Sigmoid colon (tissue), 4 donors: ENCODE results near the gene GEMIN4.

Experiments used
- EP300 ChIP-seq, 4 donors: sonication (generic); formaldehyde crosslinking; IDR thresholded peaks; one replicate each; pipeline ENCODE4 v1.6.1; 2017; ENCODE audit warnings: antibody characterized with exemption in 4 of 4
- POLR2AphosphoS5 ChIP-seq, 4 donors: sonication (generic); formaldehyde crosslinking; IDR thresholded peaks; one replicate each; pipeline ENCODE4 v1.6.1; 2017; ENCODE audit warnings: antibody characterized with exemption in 4 of 4
- TF ChIP-seq, protein P1 (sequence below), 4 experiments: fragments of 450-650 bp in 3 of 4; fragments of 200-600 bp in 1 of 4; IDR thresholded peaks; one replicate each; pipeline ENCODE4 v1.5.1; 2016 to 2019; ENCODE audit warnings: antibody characterized with exemption in 4 of 4, mild to moderate bottlenecking in 3 of 4, moderate library complexity in 2 of 4

DNA sequence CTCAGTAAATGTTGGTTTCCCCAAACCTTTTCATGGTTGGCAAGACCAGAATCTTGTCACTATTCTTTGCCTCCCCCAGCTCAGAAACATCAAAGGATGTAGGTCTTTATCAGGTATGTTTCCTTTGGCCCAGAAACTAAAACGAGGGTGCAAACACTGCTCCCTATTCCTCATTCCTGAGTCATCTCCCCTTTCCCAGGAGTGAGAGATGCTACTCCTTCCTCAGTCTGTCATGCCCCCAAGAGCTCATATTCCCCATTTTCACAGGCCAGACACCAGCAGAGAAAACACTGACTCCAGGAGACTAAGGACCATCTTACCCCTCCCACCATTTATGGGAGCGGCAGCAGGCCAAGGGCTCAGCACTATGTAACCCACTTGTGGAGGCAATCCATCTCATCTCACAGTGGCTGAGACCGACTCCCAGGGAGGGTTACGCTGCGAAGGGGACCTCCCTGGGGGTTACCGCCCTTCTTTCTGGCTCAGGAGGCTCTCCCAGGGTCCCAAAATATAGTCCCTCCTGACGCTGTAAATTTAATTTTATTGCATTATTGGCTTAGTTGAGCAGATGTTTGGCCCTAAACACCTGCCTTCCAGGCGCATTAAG lies 1.5 kb downstream of the GEMIN4 start:
- no peak for TF ChIP-seq POLR2AphosphoS5 (IDR thresholded peaks at IDR 0.05)
- TF ChIP-seq, protein P1, sequence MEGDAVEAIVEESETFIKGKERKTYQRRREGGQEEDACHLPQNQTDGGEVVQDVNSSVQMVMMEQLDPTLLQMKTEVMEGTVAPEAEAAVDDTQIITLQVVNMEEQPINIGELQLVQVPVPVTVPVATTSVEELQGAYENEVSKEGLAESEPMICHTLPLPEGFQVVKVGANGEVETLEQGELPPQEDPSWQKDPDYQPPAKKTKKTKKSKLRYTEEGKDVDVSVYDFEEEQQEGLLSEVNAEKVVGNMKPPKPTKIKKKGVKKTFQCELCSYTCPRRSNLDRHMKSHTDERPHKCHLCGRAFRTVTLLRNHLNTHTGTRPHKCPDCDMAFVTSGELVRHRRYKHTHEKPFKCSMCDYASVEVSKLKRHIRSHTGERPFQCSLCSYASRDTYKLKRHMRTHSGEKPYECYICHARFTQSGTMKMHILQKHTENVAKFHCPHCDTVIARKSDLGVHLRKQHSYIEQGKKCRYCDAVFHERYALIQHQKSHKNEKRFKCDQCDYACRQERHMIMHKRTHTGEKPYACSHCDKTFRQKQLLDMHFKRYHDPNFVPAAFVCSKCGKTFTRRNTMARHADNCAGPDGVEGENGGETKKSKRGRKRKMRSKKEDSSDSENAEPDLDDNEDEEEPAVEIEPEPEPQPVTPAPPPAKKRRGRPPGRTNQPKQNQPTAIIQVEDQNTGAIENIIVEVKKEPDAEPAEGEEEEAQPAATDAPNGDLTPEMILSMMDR (IDR thresholded peaks at IDR 0.05): no peak
- no peak for TF ChIP-seq EP300 (IDR thresholded peaks at IDR 0.05)
